Measurements from ENCODE around the gene SRI.
"Not testable (repeated sequence)": the region's sequence is repeated elsewhere in the genome, so short reads cannot be mapped to it uniquely, and the experiment has no call there.

SRI gene, protein sequence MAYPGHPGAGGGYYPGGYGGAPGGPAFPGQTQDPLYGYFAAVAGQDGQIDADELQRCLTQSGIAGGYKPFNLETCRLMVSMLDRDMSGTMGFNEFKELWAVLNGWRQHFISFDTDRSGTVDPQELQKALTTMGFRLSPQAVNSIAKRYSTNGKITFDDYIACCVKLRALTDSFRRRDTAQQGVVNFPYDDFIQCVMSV

GRCh38 chr7:88219781-88220747 lies at the start of gene SRI:
SRI (minus strand) TSS chr7:88220038; CDS start chr7:88220026, 12 bp downstream.
- peak; percentile 83 to 91 for DNase-seq

GRCh38 chr7:88269586-88269985 lies 49.7 kb upstream of the SRI start:
- DNase-seq = peak; percentile 61 to 63

GRCh38 chr7:88268858-88269257 lies 49.0 kb upstream of the SRI start:
- peak; percentile 78 to 83 for DNase-seq

- peak in 1 of 2 donors; percentile 31 for DNase-seq
Measured at GRCh38 chr7:88268051-88268450, 48.2 kb upstream of the SRI start.

GRCh38 chr7:88267421-88267820 lies 47.6 kb upstream of the SRI start:
- no peak for DNase-seq

- peak; percentile 50 to 69 for DNase-seq
Measured at GRCh38 chr7:88264987-88265386, 45.1 kb upstream of the SRI start.

DNA sequence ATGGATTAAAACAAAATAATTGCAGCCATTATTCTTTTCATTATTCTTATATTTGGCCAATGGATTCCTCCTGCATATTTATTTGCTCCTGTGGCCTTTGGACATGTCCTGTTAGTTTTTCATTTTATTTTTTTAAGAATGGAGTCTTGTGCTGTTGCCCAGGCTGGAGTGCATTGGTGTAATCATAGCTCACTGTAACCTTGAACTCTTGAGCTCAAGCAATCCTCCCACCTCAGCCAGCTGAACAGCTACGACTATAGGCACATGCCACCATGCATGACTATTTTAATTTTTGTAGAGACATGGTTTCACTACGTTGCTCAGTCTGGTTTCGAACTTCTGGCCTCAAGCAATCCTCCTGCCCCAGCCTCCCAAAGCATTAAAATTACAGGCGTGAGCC lies 42.7 kb upstream of the SRI start:
- no peak for DNase-seq

- no peak for DNase-seq
Measured at GRCh38 chr7:88260719-88261118, 40.9 kb upstream of the SRI start.

DNA sequence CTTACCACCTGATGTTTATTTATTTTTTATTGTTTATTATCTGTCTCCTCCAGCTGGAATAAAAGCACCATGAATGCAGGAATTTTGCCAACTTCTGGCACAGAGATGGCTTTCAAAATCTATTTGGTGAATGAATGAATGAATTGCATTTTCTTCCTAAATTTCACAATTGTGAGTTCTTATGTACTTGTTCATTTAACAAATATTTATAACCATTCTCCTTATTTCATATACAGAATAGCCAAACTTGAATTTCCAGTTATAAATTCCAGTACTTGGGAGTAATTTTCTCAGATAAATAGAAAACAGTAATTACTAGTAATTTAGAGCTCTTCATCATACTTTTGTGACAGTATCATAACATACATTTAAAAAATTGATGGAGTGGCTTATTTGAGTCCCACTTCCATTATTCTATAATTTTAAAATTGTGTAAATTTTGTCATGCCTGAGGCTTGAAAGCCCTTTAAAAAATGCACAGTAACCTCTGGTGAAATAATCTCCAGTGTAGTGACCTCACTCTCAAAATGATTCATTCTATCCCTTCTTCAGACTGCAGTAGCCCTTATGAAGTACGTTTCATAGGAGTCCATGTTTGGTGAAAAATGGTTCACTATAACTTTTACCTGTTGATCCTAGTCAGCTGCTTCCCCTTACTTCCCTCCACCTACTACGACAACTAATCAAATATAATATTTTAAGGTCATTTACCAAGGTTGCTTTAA lies 40.0 kb upstream of the SRI start:
- DNase-seq = peak in 1 of 2 donors; percentile 8

- not testable (repeated sequence) for DNase-seq
Measured at GRCh38 chr7:88258296-88258695, 38.5 kb upstream of the SRI start.

DNA sequence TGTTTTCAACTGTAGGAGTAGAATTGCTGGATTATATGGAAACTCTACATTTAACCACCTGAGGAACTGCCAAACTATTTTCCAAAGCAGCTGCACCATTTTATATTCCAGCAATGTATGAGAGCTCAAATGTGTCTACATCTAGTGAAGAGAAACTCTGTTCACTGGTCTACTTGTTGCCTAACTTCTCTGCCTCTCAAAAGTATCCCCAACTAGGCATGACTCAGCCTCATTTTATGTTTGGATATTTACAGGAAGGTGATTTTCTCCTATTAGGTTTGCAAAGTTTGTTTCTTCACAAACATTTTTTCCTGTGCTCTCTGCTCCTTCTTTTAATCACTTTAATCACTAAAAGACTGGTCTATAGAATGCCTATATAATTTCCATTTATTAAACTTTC lies 37.1 kb upstream of the SRI start:
- DNase-seq = no peak

DNA sequence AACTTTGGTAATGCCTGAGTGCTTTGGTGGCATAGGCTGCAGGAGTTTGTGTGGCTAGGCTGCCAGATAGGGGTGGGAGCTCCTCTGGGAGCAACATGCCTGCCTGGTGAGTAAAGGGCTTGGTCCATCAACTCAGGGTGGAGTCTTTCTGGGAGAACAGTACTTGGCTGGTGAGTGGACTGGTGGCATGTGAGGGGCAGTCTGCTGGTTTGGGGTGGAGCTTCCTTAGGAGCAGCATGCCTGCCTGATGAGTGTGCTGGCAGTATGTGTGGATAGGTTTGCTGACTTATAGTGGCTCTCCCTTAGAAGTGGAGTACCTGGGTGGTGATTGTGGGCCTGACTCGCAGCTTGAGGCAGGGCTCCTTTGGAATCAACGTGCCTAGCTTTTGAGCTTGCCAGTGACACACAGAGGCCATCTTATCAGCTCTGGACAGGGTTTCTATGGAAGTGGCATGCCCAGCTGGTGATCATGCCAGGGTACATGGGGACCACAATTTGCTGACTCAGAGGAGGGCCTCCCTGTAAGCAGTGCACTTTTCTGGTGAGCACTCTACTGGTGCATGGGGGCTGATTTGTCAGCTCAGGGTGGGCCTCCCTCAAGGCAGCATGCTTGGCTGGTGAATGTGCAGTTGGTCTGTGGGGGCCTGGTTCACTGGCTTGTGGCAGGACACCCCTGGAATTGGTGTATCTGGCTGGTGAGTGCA lies 35.0 kb upstream of the SRI start:
- no peak for DNase-seq

DNA sequence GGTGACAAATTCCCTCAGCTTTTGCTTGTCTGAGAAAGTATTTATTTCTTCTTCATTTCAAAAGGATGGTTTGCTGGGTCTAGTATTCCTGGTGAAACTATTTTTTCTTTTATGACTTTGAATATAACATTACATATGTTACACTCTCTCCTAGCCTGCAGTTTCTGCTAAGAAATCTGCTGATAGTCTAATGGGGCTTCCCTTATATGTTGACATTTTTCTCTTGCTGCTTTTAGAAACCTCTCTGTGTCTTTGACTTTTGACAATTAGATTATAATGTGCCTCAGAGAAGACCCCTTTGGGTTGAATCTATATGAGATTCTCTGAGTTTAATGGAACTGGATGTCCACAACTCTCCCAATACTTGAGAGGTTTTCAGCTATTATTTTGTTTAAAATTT lies 33.8 kb upstream of the SRI start:
- no peak for DNase-seq

DNA sequence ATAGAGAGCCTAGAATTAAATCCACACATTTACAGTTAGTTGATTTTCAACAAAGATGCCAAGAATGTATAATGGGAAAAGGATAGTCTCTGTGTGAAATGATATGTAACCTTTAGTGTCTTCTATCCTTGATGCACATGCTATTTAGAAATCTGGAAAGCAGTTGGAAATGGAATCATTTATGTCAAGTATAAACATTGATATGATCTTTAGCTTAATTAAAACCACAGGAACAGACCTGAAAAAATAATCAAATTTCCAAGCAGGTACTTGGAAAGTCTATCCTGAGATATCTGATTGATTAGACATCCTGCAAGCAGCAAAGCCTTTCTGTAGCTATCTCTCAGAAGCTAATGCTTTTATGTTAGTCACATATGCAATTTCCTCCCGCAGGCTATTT lies 24.4 kb upstream of the SRI start:
- DNase-seq = no peak

GRCh38 chr7:88243345-88243909 lies 23.6 kb upstream of the SRI start:
- peak; percentile 67 to 85 for DNase-seq

GRCh38 chr7:88239852-88240251 lies 20.0 kb upstream of the SRI start:
- no peak for DNase-seq

GRCh38 chr7:88233828-88234227 lies 14.0 kb upstream of the SRI start:
- no peak for DNase-seq

DNA sequence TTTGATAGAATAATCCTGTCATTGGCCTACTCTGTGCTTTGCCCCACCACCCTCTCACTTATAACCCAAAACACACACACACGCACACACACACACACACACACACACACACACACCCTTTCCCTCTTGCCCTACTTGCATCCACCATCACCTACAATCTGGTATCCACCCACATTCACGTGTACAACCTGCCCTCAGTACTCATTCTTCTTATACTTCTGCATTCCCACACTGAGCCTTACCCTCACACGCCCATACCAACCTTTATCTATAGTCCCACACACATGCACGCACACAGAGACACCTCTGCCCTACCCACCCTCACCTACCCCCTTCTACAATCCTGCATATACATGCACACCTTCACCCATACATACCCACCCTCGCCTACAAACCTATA lies 10.8 kb upstream of the SRI start:
- DNase-seq = no peak

- no peak for DNase-seq
Measured at GRCh38 chr7:88229302-88229995, 9.6 kb upstream of the SRI start.

DNA sequence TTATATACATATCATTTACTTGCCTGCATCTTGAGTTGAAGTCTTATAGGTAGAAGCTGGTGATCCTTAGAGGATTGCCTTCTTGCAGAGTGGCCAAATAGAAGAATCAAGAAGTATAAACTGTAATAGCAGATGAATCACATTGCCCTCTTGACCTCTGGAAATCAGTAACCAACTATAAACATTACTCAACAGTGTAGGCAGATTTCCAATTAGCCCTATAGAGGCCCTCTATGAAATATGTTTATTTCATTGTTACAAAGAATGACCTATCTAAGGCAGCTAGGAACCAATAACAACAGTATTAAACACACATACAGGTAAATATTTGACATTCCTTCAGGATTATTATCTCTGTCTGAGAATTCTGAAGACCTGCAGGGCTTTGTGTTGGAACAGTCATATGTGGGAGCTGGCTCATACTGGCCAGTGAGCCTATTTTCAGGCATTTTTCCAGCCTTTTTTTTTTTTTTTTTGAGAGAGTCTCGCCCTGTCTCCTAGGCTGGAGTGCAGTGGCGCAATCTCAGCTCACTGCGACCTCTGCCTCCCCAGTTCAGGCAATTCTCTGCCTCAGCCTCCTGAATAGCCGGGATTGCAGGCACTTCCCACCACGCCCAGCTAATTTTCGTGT lies 7.2 kb upstream of the SRI start:
- peak; percentile 70 to 80 for DNase-seq

DNA sequence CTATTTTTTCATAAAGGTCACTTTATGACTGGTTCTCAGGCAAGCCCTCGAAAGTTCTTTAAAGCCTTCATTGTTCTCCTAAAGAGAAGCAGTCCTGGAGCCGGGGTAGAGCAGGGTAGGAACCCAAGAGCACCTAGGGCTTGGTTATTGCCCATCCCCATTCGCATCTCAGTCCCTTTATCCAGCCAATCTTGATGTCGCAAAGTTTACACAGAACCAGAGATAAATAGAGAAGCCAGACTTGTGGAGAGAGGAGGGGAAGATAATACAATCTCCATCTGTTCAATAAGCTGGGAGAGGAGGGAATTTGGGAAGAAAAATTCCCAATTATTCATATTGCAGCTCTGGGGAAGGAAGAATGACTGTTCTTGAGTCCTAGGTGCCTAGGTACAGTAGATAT lies 6.4 kb upstream of the SRI start:
- no peak for DNase-seq
